Stimulated activated CD8-positive, alpha-beta memory T cell treated with anti-CD3 and anti-CD28 coated beads, Interleukin-4, amount 100 ng/mL, for 4 hours (primary cell): ENCODE results near the gene CATSPERD.
"Not testable (repeated sequence)": the region's sequence is repeated elsewhere in the genome, so short reads cannot be mapped to it uniquely, and the experiment has no call there.

Experiments
- DNase-seq, 2 donors: peaks; one replicate each; pipeline ENCODE4 v3.0.0-alpha.2; 2020; ENCODE audit warnings: low read depth in 2 of 2, low spot score in 1 of 2

The CATSPERD gene

DNA sequence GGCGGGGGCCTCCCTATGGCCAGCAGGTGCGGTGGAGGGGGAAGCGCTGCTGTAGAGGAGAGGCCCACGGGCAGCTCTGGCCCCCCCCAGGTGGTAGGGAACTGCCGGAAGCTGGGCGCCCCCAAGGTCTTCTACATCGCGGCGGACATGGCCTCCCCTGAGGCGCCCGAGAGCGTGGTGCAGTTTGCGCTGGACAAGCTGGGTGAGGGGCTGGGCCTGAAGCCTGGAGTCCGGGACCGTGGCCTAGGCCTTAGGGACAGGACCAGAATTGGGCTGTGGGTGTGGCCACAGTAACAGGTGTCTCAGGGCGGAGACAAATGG lies 34.2 kb upstream of the CATSPERD start:
- no peak for DNase-seq

GRCh38 chr19:5686647-5687359 lies 33.6 kb upstream of the CATSPERD start:
- peak; percentile 94 for DNase-seq

DNA sequence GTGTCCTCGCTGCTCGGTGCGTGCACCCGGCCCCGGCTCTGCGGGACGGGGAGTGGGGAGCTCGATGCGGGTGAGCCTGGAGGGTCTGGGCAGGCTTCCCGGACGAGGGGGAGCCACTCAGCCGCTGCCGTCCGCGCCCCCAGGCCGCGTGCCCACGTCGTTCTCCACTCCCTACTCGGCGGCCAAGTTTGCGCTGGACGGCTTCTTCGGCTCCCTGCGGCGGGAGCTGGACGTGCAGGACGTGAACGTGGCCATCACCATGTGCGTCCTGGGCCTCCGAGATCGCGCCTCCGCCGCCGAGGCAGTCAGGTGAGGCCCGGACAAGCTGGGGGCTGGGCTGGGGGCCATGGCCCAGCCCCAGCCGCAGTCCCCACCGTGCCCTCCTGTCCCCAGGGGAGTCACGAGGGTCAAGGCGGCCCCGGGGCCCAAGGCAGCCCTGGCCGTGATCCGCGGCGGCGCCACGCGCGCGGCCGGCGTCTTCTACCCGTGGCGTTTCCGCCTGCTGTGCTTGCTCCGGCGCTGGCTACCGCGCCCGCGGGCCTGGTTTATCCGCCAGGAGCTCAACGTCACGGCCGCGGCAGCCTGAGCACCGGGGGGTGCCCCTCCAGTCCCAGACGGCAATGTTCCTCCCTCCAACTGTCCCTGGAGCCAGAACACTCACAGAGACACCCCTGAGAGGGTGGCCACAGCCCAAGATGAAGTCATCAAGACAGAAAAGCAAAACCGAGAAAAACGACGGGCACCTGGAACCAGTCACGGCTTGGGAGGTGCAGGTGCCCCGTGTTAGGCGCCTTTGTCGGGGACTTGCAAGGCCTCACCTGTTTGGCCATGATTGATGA lies 32.9 kb upstream of the CATSPERD start:
- no peak for DNase-seq

DNA sequence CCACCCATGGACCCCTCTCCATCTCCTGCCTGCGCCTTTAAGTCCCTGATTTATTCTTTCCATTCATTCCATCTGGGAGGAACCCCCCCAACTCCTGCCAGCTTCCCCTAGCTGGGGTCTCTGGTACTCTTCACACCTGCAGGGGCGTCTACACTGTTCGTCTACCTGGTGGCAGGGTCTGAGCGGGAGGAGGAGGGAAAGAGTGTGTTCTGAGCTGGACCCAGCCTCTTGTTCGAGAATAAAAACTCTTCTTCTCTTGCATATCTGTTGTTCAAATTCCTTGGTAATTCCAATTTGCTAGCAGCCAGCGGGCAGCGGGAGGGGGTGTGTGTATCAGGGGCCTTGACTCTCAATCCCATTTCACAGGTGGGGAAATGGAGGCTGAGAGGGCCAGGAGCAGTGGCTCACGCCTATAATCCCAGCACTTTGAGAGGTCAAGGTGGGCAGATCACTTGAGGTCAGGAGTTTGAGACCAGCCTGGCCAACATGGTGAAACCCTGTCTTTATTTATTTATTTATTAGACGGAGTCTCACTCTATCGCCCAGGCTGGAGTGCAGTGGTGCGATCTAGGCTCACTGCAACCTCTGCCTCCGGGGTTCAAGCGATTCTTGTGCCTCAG lies 32.1 kb upstream of the CATSPERD start:
- DNase-seq = not testable (repeated sequence)

- peak; percentile 94 to 97 for DNase-seq
Measured at GRCh38 chr19:5690125-5690954, 30.1 kb upstream of the CATSPERD start, which contains the start of gene RPL36. Gene RPL36, plus strand, starts transcription at chr19:5690295. Its CDS starts 213 bp downstream, at chr19:5690508.

- DNase-seq = peak; percentile 46 to 54
Measured at GRCh38 chr19:5690955-5691821, 29.2 kb upstream of the CATSPERD start.

- no peak for DNase-seq
Measured at GRCh38 chr19:5691822-5692722, 28.4 kb upstream of the CATSPERD start.

- no peak for DNase-seq
Measured at GRCh38 chr19:5692723-5693194, 27.7 kb upstream of the CATSPERD start.

GRCh38 chr19:5693195-5694166 lies 27.0 kb upstream of the CATSPERD start:
- DNase-seq = no peak

GRCh38 chr19:5694167-5694955 lies 26.1 kb upstream of the CATSPERD start:
- no peak for DNase-seq

- no peak for DNase-seq
Measured at GRCh38 chr19:5694956-5695648, 25.3 kb upstream of the CATSPERD start.

- DNase-seq = no peak
Measured at GRCh38 chr19:5695649-5696195, 24.7 kb upstream of the CATSPERD start.

GRCh38 chr19:5696196-5697021 lies 24.0 kb upstream of the CATSPERD start:
- no peak for DNase-seq

DNA sequence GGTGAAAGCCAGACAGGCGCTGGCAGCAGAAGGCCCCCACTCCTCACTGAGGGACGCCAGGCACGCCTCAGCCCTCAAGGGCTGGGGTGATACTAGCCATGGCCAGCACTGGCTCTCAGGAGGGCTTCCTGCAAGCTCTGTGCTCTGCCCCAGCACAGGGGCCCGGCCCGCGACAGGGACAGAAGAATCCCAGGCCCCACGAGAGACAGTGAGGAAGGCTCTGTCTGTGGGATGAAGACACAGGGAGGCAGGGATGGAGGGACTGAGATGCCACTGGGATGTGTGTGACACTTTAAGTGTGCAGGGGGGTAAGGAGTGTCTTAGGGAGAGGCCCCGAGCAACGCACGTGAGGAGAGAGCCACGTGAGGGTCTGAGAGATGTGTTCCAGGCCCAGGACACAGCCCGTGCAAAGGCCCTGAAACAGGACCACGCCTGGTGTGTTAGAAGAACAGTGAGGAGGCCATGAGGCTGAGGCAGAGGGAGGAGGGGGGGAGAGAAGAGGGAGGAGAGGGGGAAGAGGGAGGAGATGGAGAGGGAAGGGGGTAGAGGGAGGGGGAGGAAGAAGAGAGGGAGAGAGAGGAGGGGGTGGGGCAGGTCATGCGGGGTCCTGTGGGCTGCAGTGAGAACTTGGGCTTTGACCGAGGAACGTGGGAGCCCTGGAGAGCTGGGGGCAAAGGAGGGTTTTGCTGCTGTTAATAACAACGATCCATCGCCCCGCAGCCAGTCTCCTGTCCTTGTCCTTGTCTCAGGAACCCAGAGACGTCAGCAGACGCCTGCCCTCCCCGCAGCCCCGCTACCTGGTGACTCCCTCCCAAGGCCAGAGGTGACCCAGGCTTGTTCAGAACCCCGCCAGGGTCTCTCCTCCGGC lies 23.2 kb upstream of the CATSPERD start:
- DNase-seq = no peak
